LNCAP (cell line): Measurements from ENCODE around the gene CTNNA1.

Experiments
- CTCF ChIP-seq: fragments of 450-650 bp; IDR thresholded peaks from 2 replicates; pipeline ENCODE4 v1.5.1; 2017; ENCODE audit warnings: mild to moderate bottlenecking

CTNNA1 gene

DNA sequence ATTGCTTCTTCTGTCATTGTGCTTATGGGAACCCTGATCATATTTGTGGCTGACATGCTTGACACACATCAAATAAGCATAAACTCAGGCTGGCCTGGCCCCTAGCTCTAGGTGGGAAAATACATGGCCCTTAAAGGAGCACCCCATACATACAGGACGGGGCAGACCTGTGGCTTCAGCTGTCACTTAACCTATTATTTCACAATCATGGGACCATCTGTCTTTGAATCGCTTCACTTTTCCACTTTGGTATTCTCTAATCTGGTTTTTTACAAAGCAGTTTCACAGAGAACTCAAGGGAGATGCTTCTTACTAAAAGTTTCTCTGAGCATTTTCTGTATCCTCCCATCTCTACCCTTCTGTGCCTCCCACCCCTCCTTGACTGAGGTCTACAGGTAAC, 156.5 kb downstream of the CTNNA1 start:
- TF ChIP-seq CTCF = no peak

GRCh38 chr5:138910546-138911185, 157.4 kb downstream of the CTNNA1 start:
- TF ChIP-seq CTCF = no peak

DNA sequence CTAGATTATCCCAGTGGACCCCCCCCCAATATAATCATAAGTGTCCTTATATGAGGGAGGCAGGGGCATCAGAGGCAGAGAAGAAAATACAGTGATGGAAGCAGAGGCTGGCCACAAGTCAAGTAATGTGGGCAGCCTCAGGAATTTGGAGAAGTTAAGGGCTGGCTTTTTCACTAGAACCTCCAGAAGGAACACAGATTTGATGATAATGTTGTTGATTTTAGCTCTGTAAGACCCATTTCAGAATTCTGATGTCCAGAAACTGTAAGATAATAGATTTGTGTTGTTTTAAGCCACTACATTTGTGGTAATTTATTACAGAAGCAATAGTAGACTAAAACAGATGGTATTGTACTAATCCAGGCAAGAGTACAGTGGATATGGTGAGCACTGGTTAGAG, 158.2 kb downstream of the CTNNA1 start:
- no peak for TF ChIP-seq CTCF

GRCh38 chr5:138912093-138912492, 158.9 kb downstream of the CTNNA1 start:
- no peak for TF ChIP-seq CTCF

- TF ChIP-seq CTCF = no peak
These were observed 160.5 kb downstream of the CTNNA1 start for GRCh38 chr5:138913773-138914172.

GRCh38 chr5:138914338-138914737, 161.1 kb downstream of the CTNNA1 start:
- TF ChIP-seq CTCF = no peak

GRCh38 chr5:138918686-138919085, 165.5 kb downstream of the CTNNA1 start:
- no peak for TF ChIP-seq CTCF

- TF ChIP-seq CTCF = no peak
These were observed 167.0 kb downstream of the CTNNA1 start for GRCh38 chr5:138920181-138920580.
